Right lobe of liver (tissue), 4 donors: ENCODE measurements around the gene EHD4.

Experiments
- POLR2A ChIP-seq: fragments of 450-650 bp; IDR thresholded peaks from one replicate; pipeline ENCODE4 v1.6.1; 2017; ENCODE audit warnings: antibody characterized with exemption, mild to moderate bottlenecking
- TF ChIP-seq, protein P1 (sequence below), 4 donors: fragments of 200-600 bp in 3 of 4; fragments of 450-650 bp in 1 of 4; IDR thresholded peaks; one replicate each; pipeline versions ENCODE4 v1.5.1 to v1.8.0; 2016 to 2022; ENCODE audit warnings: antibody characterized with exemption in 4 of 4, mild to moderate bottlenecking in 2 of 4
- donor health status: DM: no; HTN: no; CAD: no.
- donor health status: DM: no; HTN: no; CAD: no.
- donor health status: DM: no; HTN: yes; CAD: no.

GRCh38 chr15:41850482-41851166 lies 121.7 kb downstream of the EHD4 start:
- TF ChIP-seq, protein P1, sequence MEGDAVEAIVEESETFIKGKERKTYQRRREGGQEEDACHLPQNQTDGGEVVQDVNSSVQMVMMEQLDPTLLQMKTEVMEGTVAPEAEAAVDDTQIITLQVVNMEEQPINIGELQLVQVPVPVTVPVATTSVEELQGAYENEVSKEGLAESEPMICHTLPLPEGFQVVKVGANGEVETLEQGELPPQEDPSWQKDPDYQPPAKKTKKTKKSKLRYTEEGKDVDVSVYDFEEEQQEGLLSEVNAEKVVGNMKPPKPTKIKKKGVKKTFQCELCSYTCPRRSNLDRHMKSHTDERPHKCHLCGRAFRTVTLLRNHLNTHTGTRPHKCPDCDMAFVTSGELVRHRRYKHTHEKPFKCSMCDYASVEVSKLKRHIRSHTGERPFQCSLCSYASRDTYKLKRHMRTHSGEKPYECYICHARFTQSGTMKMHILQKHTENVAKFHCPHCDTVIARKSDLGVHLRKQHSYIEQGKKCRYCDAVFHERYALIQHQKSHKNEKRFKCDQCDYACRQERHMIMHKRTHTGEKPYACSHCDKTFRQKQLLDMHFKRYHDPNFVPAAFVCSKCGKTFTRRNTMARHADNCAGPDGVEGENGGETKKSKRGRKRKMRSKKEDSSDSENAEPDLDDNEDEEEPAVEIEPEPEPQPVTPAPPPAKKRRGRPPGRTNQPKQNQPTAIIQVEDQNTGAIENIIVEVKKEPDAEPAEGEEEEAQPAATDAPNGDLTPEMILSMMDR (IDR thresholded peaks at IDR 0.05): no peak
- TF ChIP-seq POLR2A: no peak
